Transverse colon (tissue), 4 donors: Measurements from ENCODE around the gene IL1RAPL1.

Experiments used
- EP300 ChIP-seq: sonication (generic); formaldehyde crosslinking; IDR thresholded peaks from one replicate; pipeline ENCODE4 v1.6.1; 2017; ENCODE audit warnings: antibody characterized with exemption, low read depth
- POLR2A ChIP-seq: fragments of 450-650 bp; IDR thresholded peaks from one replicate; pipeline ENCODE4 v1.6.1; 2016; ENCODE audit warnings: antibody characterized with exemption, mild to moderate bottlenecking, moderate library complexity
- POLR2AphosphoS5 ChIP-seq, 3 donors: sonication (generic); formaldehyde crosslinking; IDR thresholded peaks; one replicate each; pipeline ENCODE4 v1.6.1; 2016; ENCODE audit warnings: antibody characterized with exemption in 3 of 3
- TF ChIP-seq, protein P1 (sequence below), 5 experiments: fragments of 200-600 bp in 3 of 5; fragments of 450-650 bp in 2 of 5; sonication (generic) in 3 of 5; IDR thresholded peaks; 1 replicate in 2 of 5; 2 replicates in 3 of 5; pipeline ENCODE4 v1.5.1; 2016 to 2017; ENCODE audit warnings: antibody characterized with exemption in 5 of 5, inconsistent platforms in 3 of 5, mild to moderate bottlenecking in 2 of 5, moderate library complexity in 1 of 5

DNA sequence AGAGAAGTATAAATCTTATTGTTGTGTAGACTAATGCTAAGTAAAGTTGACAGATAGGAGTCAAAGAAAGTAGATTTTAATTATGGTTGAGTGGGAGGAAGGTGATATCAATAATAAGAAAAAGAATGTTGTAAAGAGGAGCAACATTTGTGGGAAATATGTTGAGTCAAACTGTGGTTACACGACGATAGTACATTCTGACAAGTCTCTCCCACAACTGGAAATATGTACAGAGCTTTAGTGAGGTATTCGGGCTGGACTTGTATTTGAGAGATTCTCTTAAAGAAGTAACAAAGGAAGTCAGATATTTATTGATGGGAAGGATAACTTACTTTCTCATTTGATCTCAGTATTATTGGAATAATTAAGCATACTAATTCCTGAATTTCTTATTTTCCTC is 1102.8 kb downstream of the IL1RAPL1 start:
- TF ChIP-seq EP300 = no peak
- TF ChIP-seq POLR2A = no peak
- TF ChIP-seq, protein P1, sequence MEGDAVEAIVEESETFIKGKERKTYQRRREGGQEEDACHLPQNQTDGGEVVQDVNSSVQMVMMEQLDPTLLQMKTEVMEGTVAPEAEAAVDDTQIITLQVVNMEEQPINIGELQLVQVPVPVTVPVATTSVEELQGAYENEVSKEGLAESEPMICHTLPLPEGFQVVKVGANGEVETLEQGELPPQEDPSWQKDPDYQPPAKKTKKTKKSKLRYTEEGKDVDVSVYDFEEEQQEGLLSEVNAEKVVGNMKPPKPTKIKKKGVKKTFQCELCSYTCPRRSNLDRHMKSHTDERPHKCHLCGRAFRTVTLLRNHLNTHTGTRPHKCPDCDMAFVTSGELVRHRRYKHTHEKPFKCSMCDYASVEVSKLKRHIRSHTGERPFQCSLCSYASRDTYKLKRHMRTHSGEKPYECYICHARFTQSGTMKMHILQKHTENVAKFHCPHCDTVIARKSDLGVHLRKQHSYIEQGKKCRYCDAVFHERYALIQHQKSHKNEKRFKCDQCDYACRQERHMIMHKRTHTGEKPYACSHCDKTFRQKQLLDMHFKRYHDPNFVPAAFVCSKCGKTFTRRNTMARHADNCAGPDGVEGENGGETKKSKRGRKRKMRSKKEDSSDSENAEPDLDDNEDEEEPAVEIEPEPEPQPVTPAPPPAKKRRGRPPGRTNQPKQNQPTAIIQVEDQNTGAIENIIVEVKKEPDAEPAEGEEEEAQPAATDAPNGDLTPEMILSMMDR (IDR thresholded peaks at IDR 0.05) = no peak
- no peak for TF ChIP-seq POLR2AphosphoS5 (IDR thresholded peaks at IDR 0.05)
